Caki2 (cell line): ENCODE results near the gene KRTAP4-9. TPM values are rescaled to one million over a fixed set of nuclear protein-coding genes. Genes with fewer than 3 reads are reported as not detected.
"Not testable (repeated sequence)": the region's sequence is repeated elsewhere in the genome, so short reads cannot be mapped to it uniquely, and the experiment has no call there.

Source experiments
- DNase-seq: peaks from one replicate; pipeline ENCODE4 v3.0.0-alpha.2; 2015; ENCODE audit warnings: low read depth
- in situ Hi-C: cut with HindIII; loops from 2 replicates; pipeline ENCODE4 v1.10.0; 2016; ENCODE audit warnings: low sequenced_read_pairs, low pct_unique_long_range_greater_than_20kb, mixed read lengths
- total RNA-seq: library from RNA; depleted of rRNA; stranded (reverse); fragments of >200 nt; shearing (Covaris generic); gene quantifications from 2 replicates; pipeline ENCODE4 v1.2.3, GENCODE V29; 2014; ENCODE audit warnings: low replicate concordance

The KRTAP4-9 gene
- total RNA-seq, 1 experiment from 2014 or later, result not detected

DNA sequence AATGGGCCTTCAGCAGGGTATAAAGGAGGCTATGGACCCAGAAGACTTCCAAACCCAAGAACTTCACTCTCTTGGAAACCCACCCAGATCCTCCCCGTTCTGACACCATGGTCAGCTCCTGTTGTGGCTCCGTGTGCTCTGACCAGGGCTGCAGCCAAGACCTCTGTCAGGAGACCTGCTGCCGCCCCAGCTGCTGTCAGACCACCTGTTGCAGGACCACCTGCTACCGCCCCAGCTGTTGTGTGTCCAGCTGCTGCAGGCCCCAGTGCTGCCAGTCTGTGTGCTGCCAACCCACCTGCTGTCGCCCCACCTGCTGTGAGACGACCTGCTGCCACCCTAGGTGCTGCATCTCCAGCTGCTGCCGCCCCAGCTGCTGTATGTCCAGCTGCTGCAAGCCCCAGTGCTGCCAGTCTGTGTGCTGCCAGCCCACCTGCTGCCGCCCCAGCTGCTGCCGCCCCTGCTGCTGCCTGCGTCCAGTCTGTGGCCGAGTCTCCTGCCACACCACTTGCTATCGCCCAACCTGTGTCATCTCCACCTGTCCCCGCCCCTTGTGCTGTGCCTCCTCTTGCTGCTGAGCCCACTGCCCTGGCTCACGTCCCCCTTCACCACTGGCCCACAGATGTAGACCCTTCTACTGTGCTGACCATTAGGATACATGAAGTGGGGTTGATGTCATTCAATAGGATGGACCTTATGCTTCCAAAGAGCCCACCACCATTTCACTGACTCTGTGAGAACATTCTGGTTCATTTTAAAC lies 20.9 kb upstream of the KRTAP4-9 start, which contains the start of gene KRTAP4-7:
Gene KRTAP4-7 (plus strand): TSS at position 51 of the 757 bp plus-strand sequence. CDS start 57 bp downstream, at position 108.
- in situ Hi-C loops, DNase-seq: not testable (repeated sequence)

DNA sequence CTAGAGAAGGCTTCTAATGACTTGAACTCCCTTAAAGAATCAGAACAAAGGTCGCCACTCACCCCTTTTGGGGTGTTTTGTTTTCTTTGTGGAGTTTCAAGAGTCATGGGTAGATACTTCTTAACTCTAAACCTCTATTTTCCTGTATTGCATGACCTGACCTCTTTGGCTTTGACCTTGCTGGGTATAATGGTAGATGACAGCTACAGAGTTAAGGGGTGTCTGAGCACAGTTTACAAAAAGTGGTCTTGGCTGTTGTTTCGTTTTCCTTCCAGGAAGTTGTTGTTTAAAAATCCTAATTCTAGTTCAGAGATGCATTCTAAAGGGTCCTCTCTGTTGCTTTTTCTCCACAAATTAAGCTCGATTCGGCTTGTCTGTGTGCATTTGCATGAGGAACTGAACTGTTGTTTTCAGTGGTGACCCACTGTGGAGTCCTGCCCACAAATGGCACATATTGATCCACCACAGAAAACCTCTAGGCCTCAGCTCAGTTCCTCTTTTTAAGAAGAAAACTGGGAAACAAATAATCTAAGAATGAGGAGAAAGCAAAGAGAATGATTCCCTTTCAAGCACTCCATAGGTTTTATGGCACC lies 16.3 kb upstream of the KRTAP4-9 start:
- in situ Hi-C loops, DNase-seq: not testable (repeated sequence)

DNA sequence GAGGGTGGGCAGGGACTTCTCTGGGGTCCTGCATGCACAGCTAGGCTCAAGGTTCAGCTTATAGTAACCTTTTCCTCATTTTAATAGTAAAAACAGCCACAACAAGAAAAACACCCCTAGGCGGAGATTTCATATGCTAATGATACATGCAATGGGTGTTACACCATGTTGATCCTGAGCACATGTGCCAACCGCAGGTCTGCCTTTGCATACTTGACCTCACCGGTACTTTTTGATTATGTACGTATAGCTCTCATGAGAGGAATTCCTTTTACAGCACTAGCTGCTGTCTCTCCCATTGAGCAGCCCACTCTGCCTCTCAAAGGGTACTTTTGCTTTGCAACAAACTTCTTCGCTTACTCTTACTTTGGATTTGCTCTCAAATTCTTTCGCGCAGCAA lies 9.1 kb upstream of the KRTAP4-9 start:
- DNase-seq, result no peak
- in situ Hi-C loops, result no loop called here

DNA sequence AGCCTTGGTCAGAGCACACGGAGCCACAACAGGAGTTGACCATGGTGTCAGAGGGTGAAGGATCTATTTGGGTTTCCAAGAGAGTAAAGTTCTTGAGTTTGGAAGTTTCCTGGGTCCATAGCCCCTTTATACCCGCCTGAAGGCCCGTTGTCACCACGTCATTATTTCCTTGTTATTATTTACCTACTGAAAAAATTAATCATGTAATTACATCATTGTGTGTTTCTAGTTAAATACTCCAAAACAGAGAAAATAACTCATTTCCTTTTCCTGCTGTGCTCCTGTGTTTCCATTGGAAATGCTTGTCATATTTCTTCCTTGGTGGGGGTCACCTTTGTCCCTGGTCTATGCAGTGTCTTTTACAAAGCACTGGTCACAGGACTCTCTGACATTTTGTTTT lies 7.1 kb upstream of the KRTAP4-9 start, which contains the start of gene KRTAP4-8:
Gene KRTAP4-8 (minus strand): TSS at position 101 of the 400 bp plus-strand sequence. CDS start 58 bp downstream, at position 43.
- no peak for DNase-seq
- in situ Hi-C loops, result no loop called here

DNA sequence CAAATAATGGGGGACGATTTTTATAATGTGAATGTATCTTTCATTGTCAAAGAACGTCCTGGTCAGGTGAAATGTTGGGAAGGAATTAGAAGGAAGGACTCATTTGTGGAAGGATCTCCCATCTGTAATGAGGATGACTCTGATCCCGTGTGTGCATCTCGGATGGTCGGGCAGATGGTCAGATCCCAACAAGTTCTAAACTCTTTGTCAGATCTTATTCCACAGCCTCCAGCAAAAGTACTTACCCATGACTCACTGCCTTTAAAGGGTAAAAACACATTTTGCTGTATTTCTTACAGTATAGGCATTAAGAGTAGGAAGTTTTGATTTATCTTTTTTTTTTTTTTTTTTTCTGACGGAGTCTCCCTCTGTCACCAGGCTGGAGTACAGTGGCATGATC lies 6.7 kb upstream of the KRTAP4-9 start:
- in situ Hi-C loops, result no loop called here
- no peak for DNase-seq

DNA sequence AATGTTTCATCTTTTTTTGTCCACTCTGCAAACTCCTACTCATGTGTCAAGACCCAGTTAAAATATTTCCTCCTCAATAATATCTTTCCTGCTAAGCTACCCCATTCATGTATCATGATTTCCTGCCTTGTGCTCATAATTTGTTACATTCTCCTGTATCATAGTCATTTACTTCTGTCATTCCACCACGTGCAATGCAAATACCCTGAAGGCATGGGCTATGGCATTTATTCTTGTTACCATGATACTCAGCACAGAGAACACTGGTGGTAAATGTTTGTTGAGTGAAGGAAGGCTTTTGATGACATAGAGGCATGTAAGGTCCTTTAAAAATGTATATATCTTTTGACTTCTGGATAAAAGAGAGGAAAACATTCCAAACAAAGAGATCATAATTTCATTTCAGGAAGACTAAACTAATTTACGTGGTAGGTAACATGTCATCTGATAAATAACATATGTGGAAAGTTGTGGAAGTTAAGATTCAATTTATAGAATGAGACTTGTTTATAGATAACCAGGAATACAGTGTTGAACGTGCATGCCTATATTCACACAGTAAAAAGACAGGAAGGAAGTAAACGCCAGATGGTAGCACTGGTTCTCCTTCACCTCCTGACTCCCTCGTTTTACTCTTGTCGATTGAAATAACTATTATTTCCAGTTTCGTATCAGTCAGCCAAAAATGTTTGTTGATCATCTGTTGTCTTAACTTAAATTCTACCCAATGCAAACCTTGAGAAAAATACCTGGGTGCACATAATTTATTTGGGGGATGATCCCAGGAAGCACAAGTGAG lies 5.3 kb upstream of the KRTAP4-9 start:
- peak; percentile 14 for DNase-seq
- in situ Hi-C loops, result not testable (repeated sequence)

DNA sequence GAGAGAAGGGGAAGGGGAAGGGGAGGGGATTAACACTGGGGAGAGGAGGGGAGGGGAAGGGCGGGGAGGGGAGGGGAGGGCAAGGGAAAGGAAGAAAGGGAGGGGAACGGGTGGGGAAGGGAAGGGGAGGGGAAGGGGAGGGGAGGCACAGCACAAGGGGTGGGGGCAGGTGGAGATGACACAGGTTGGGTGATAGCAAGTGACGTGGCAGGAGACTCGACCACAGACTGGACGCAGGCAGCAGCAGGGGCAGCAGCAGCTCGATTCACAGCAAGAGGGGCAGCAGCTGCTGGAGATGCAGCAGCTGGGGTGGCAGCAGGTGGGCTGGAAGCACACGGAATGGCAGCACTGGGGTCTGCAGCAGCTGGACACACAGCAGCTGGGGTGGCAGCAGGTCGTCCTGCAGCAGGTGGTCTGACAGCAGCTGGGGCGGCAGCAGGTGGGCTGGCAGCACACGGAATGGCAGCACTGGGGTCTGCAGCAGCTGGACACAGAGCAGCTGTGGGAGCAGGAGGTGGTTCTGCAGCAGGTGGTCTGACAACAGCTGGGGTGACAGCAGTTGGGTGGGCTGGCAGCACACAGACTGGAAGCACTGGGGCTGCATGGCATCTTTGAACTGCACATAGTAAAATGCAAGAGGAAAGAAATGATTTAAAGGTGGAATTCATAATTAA lies 3.5 kb upstream of the KRTAP4-9 start, which contains the start of gene KRTAP4-16:
Gene KRTAP4-16 (minus strand): TSS at position 624 of the 674 bp plus-strand sequence. CDS start 0 bp downstream, at position 624.
- no peak for DNase-seq
- in situ Hi-C loops, result no loop called here

DNA sequence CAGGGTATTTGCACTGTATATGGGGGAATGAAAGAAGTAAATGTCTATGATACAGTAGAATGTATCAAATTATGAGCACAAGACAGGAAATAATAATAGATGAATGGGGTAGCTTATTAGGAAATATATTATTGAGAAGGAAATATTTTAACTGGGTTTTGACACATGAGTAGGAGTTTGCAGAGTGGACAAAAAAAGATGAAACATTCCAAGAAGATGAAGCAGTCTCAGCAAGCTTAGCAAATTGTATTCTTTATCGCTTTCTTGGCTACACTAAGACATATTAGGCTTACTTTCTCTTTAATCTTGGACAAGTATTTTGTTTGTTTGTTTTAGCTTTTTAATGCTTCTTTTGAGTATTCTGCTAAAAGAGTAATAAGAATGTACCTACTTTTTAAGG lies 1.3 kb upstream of the KRTAP4-9 start:
- in situ Hi-C loops, result no loop called here
- no peak for DNase-seq

DNA sequence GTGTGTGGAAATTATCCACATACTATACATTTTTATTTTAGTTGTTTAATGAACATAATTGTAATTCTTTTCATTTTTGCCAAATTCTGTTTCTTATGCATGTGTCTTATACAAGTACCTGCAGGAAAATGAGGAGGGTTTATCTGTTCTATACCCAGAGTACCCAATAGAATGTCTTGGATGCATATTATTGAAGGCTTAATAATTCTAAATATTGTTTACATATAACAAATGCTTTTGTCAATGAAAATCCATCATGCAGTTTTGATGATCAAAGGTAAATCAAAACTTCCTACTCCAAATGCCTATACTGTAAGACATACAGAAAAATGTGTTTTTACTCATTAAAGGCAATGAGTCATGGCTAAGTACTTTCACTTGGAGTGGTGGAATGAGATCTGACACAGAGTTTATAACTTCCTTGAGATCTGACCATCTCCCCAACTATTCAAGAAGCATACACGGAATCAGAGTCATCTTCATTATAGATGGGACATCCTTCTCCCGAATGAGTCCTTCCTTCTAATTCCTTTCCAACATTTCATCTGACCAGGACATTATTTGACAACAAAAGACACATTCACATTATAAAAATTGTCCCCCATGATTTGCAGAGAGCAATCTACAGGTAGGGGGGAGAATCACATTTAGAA lies 677 bp upstream of the KRTAP4-9 start:
- in situ Hi-C loops, result not testable (repeated sequence)

DNA sequence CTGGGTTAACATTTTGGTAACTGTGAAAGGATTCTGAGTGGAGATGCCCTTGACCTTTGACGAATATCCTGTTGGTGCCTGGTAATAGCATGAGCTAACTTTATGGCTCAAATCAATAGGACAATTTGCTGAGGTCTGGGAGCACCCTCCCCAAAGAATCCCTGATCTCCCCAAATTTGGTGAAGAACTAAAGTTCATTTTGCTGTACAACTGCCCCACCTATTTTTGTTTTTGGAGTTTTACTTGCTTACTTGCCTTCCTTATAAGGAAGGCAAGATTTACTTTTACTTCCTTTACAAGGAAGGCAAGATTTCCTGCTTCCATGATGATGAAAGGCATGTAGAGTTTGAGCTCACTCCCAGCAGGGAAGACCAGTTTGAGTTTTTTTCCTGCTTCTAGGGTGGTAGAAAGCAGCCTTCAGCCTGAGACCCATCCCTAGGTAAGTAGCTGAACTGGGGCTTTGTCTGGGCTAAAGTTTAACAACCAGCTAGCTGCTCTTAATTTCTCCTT lies 2.8 kb downstream of the KRTAP4-9 start:
- in situ Hi-C loops, result no loop called here
- no peak for DNase-seq

More for the DNA sequence above, 677 bp upstream of the KRTAP4-9 start:
- peak; percentile 19 for DNase-seq

DNA sequence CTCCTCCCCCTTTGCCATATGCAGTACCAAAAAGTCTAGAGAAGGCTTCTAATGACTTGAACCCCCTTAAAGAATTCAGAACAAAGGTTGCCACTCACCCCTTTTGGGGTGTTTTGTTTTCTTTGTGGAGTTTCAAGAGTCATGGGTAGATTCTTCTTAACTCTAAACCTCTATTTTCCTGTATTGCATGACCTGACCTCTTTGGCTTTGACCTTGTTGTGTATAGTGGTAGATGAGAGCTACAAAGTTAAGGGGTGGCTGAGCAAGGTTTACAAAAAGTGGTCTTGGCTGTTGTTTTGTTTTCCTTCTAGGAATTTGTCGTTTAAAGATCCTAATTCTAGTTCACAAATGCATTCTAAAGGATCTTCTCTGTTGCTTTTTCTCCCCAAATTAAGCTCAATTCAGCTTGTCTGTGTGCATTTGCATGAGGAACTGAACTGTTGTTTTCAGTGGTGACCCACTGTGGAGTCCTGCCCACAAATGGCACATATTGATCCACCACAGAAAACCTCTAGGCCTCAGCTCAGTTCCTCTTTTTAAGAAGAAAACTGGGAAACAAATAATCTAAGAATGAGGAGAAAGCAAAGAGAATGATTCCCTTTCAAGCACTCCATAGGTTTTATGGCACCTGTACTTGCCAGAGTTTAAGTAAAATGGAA lies 3.7 kb downstream of the KRTAP4-9 start:
- DNase-seq, in situ Hi-C loops: not testable (repeated sequence)

DNA sequence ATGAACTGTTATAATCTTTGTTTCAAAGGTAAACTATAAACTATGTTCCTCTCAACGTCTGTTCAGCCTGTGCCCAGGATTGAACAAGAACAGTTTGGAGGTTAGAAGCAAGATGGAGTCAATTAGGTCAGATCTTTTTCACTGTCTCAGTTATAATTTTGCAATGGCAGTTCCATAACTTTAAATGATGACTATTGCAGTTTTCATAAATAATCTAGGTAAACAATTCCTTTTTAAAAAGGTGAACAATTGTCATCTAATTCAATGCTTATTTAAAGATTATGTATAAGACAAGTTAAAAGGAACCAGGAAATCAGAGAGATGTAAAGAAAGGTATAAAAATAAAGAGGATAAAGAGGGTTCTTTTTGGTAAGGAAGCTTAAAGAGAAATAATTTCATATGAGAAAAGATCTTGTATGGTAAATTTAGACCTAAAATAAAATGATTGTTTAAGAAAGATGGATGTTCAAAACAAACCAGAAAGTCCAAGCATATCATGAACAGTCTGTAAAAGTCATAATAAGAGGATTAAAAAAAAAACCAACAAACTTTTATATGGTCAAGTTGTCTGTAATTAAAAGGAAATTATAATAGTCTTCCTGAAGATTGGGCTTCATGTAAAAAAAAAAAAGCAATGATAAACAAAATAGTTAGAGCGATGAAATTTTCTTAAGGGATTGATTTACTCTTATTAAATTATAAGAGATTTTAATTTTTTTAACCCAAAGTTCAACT lies 6.1 kb downstream of the KRTAP4-9 start:
- DNase-seq, result no peak
- in situ Hi-C loops, result no loop called here

DNA sequence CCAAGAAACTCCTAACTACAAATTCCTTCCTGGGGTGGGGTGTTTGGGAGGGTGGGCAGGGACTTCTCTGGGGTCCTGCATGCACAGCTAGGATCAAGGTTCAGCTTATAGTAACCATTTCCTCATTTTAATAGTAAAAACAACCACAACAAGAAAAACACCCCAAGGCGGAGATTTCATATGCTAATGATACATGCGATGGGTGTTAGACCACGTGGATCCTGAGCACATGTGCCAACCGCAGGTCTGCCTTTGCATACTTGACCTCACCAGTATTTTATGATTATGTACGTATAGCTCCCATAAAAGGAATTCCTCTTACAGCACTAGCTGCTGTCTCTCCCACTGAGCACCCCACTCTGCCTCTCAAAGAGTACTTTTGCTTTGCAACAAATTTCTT lies 11.1 kb downstream of the KRTAP4-9 start:
- in situ Hi-C loops, result no loop called here
- no peak for DNase-seq

DNA sequence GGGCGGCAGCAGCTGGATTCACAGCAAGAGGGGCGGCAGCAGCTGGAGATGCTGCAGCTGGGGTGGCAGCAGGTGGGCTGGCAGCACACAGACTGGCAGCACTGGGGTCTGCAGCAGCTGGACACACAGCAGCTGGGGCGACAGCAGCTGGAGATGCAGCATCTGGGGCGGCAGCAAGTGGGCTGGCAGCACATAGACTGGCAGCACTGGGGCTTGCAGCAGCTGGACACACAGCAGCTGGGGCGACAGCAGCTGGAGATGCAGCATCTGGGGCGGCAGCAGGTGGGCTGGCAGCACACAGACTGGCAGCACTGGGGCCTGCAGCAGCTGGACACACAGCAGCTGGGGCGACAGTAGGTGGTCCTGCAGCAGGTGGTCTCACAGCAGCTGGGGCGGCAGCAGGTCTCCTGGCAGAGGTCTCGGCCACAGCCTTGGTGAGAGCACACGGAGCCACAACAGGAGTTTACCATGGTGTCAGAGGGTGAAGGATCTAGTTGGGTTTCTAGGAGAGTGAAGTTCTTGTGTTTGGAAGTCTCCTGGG lies 12.7 kb downstream of the KRTAP4-9 start, which contains the start of gene KRTAP4-11:
Gene KRTAP4-11 (minus strand): TSS at position 528 of the 541 bp plus-strand sequence. CDS start 58 bp downstream, at position 470.
- DNase-seq, in situ Hi-C loops: not testable (repeated sequence)

DNA sequence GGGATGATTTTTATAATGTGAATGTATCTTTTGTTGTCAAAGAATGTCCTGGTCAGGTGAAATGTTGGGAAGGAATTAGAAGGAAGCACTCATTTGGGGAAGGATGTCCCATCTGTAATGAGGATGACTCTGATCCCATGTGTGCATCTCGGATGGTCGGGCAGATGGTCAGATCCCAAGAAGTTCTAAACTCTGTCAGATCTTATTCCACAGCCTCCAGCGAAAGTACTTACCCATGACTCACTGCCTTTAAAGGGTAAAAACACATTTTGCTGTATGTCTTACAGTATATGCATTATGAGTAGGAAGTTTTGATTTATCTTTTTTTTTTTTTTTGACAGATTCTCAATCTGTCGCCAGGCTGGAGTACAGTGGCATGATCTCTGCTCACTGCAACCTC lies 13.5 kb downstream of the KRTAP4-9 start:
- in situ Hi-C loops, result no loop called here

More for the DNA sequence above, 13.5 kb downstream of the KRTAP4-9 start:
- DNase-seq, result no peak
